ENCODE data around the gene TMTC2.

DNA sequence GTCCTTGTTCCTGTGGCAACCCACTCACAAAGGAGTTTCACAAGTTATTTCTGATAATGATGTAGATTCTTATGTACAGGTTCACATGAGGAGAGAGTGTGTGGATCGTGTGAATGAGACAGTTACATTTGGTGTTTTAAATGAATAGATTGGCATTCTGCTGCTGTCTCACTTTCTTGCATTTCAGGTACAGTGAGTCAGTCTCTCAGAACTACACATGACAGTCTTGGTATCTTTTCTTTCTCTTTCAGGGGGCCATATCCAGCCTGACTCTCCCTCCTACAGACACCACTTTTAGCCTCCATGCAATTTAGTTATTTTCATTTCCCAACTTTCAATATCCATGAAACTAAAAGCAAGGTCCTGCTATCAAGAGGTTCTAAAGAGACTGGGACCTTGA is 19.9 kb upstream of the TMTC2 start:
- no peak for TF ChIP-seq YY1 (IDR thresholded peaks at IDR 0.05; ENCODE audit: low read depth)
- TF ChIP-seq, protein P1, sequence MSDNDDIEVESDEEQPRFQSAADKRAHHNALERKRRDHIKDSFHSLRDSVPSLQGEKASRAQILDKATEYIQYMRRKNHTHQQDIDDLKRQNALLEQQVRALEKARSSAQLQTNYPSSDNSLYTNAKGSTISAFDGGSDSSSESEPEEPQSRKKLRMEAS (IDR thresholded peaks at IDR 0.05), result no peak
- no peak for TF ChIP-seq EGR1 (IDR thresholded peaks at IDR 0.05)
- TF ChIP-seq, protein P2, sequence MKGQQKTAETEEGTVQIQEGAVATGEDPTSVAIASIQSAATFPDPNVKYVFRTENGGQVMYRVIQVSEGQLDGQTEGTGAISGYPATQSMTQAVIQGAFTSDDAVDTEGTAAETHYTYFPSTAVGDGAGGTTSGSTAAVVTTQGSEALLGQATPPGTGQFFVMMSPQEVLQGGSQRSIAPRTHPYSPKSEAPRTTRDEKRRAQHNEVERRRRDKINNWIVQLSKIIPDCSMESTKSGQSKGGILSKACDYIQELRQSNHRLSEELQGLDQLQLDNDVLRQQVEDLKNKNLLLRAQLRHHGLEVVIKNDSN (IDR thresholded peaks at IDR 0.05), result no peak
- TF ChIP-seq EP300 (IDR thresholded peaks at IDR 0.05; ENCODE audit: borderline replicate concordance), result no peak
- no peak for TF ChIP-seq CREB1 (IDR thresholded peaks at IDR 0.05; ENCODE audit: low read depth)
